ENCODE results near the gene SPACA7. TPM values are rescaled to one million over a fixed set of nuclear protein-coding genes. Genes with fewer than 3 reads are reported as not detected.
A peak's percentile ranks its signal among the peaks of the same experiment; 100 is the strongest.

Gene SPACA7
- polyA plus RNA-seq, 3 donors, result not detected

DNA sequence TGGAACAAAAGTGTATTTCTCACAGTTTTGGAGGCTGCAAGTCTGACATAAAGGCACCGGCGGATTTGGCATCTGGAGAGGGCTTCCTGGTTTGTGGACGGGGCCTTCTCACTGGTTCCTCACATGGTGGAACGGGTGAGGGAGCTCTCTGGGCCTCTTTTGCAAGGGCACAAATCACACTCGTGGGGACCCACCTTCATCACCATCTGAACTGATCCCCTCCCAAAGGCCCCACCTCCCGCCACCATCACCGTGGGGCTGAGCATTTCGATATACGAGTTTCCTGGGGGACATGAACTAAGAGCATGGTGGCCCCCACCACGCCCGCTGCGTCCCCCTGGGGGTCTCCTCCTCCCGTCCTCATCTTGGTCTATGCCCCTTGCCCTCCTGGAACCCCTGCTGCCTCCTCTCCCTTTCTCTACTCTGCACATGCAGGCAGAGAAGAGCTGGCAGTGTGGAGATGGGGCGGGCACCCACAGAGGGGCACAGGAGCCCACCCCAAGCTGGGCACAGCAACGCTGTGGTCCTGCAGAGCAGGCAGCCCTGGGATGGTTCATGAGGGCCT, 20.8 kb upstream of the SPACA7 start:
- Mint-ChIP-seq H3K36me3 (no peaks in the 10 kb centered on the region), H3K4me1 (no peaks in the 10 kb centered on the region), H3K4me3 (no peak overlapping the region), H3K9me3 (peaks cover 0 to 7% (median 2%) of the 10 kb centered on the region in 7 donors), H3K27ac (peak overlapping the region in 1 of 7 donors; percentile 54), H3K27me3 (ENCODE audit: low read depth in 3 of 3) (peaks cover 0 to 9% (median 5%) of the 10 kb centered on the region in 3 donors)
- TF ChIP-seq, protein P1, sequence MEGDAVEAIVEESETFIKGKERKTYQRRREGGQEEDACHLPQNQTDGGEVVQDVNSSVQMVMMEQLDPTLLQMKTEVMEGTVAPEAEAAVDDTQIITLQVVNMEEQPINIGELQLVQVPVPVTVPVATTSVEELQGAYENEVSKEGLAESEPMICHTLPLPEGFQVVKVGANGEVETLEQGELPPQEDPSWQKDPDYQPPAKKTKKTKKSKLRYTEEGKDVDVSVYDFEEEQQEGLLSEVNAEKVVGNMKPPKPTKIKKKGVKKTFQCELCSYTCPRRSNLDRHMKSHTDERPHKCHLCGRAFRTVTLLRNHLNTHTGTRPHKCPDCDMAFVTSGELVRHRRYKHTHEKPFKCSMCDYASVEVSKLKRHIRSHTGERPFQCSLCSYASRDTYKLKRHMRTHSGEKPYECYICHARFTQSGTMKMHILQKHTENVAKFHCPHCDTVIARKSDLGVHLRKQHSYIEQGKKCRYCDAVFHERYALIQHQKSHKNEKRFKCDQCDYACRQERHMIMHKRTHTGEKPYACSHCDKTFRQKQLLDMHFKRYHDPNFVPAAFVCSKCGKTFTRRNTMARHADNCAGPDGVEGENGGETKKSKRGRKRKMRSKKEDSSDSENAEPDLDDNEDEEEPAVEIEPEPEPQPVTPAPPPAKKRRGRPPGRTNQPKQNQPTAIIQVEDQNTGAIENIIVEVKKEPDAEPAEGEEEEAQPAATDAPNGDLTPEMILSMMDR (IDR thresholded peaks at IDR 0.05), result no peak
- Histone ChIP-seq H3K9ac (ENCODE audit: insufficient read depth, low read length, poor library complexity, severe bottlenecking) (no peak overlapping the region), H2AFZ (ENCODE audit: insufficient read depth, low read depth, low read length, poor library complexity, severe bottlenecking) (no peak overlapping the region), H3K36me3 (replicated peaks in 1 of 2; ENCODE audit: control insufficient read depth in 1 of 2, insufficient read depth in 2 of 2, low read length in 2 of 2) (no peaks in the 10 kb centered on the region), H3K27ac (ENCODE audit: low read depth in 1 of 2, low read length in 2 of 2) (no peak overlapping the region), H3K79me2 (ENCODE audit: insufficient read depth, low read length) (no peaks in the 10 kb centered on the region), H3K27me3 (ENCODE audit: control insufficient read depth in 2 of 2, insufficient read depth in 2 of 2, low read length in 2 of 2) (no peaks in the 10 kb centered on the region), H3K4me3 (replicated peaks in 1 of 3; ENCODE audit: low read depth in 2 of 3, low read length in 3 of 3) (no peak overlapping the region), H3K4me2 (replicated peaks; ENCODE audit: extremely low read depth, low read length, poor library complexity, severe bottlenecking) (no peak overlapping the region), H3K9me3 (replicated peaks in 1 of 2; ENCODE audit: control insufficient read depth in 1 of 2, insufficient read depth in 1 of 2, low read length in 2 of 2) (no peaks in the 10 kb centered on the region), H4K20me1 (ENCODE audit: insufficient read depth, low read length) (no peaks in the 10 kb centered on the region), H3K4me1 (ENCODE audit: control insufficient read depth in 1 of 2, insufficient read depth in 2 of 2, low read length in 2 of 2) (no peaks in the 10 kb centered on the region)
- WGBS (ENCODE audit: insufficient coverage), result 84% methylated on average over 13 of the region's 15 CpGs
- intact Hi-C loops (cut with micrococcal nuclease), result no loop called here
- DNase-seq, result no peak

DNA sequence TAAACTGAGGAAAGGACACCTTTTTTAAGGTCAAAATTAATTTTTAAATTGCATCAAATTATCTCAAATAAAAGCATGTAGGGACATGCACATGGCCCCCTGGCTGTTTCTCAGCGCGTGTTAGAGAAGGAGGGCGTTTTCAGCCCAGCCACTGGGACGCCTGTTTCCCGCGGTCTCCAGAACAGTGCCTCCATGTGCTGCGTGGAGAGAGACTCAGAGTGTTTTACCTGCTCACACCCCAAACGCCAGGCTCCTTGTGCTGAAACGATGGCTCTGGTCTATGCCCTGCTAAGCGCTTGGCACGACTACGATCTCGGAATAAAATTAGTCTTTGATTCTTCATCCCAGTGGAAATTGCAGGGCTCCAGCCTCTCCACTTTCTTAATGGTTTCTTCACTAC, 20.0 kb upstream of the SPACA7 start:
- H3K4me3 Mint-ChIP-seq, result no peak overlapping the region
- no peak overlapping the region for H3K4me2 ChIP-seq (replicated peaks; ENCODE audit: extremely low read depth, low read length, poor library complexity, severe bottlenecking)
- H3K27ac Mint-ChIP-seq, result no peak overlapping the region
- WGBS (ENCODE audit: insufficient coverage), result 87% methylated on average over 13 of the region's 13 CpGs
- no peaks in the 10 kb centered on the region for H3K4me1 ChIP-seq (ENCODE audit: control insufficient read depth in 1 of 2, insufficient read depth in 2 of 2, low read length in 2 of 2)
- no peaks in the 10 kb centered on the region for H3K9me3 ChIP-seq (replicated peaks in 1 of 2; ENCODE audit: control insufficient read depth in 1 of 2, insufficient read depth in 1 of 2, low read length in 2 of 2)
- H3K4me3 ChIP-seq (replicated peaks in 1 of 3; ENCODE audit: low read depth in 2 of 3, low read length in 3 of 3), result no peak overlapping the region
- no peak overlapping the region for H3K27ac ChIP-seq (ENCODE audit: low read depth in 1 of 2, low read length in 2 of 2)
- H3K4me1 Mint-ChIP-seq, result no peaks in the 10 kb centered on the region
- intact Hi-C loops (cut with micrococcal nuclease), result no loop called here
- H3K9ac ChIP-seq (ENCODE audit: insufficient read depth, low read length, poor library complexity, severe bottlenecking), result no peak overlapping the region
- no peaks in the 10 kb centered on the region for H3K36me3 ChIP-seq (replicated peaks in 1 of 2; ENCODE audit: control insufficient read depth in 1 of 2, insufficient read depth in 2 of 2, low read length in 2 of 2)
- H2AFZ ChIP-seq (ENCODE audit: insufficient read depth, low read depth, low read length, poor library complexity, severe bottlenecking), result no peak overlapping the region
- H3K36me3 Mint-ChIP-seq, result no peaks in the 10 kb centered on the region
- H3K27me3 Mint-ChIP-seq (ENCODE audit: low read depth in 3 of 3), result peaks cover 0 to 9% (median 5%) of the 10 kb centered on the region in 3 donors
- no peaks in the 10 kb centered on the region for H4K20me1 ChIP-seq (ENCODE audit: insufficient read depth, low read length)
- TF ChIP-seq, protein P1 (IDR thresholded peaks at IDR 0.05), result no peak
- no peaks in the 10 kb centered on the region for H3K79me2 ChIP-seq (ENCODE audit: insufficient read depth, low read length)
- H3K27me3 ChIP-seq (ENCODE audit: control insufficient read depth in 2 of 2, insufficient read depth in 2 of 2, low read length in 2 of 2), result no peaks in the 10 kb centered on the region
- H3K9me3 Mint-ChIP-seq, result peaks cover 0 to 7% (median 2%) of the 10 kb centered on the region in 7 donors
- no peak for DNase-seq

Measured in CD14-positive monocyte (primary cell).